ENCODE results near the gene SCARB1. TPM values are rescaled to one million over a fixed set of nuclear protein-coding genes. Genes with fewer than 3 reads are reported as not detected.
A peak's percentile ranks its signal among the peaks of the same experiment; 100 is the strongest.

SCARB1 gene
- total and polyA plus RNA-seq, 2 of the 13 experiments (the other 11 are each of a cell fraction or from before 2014, with no cell fraction given): 63.4 to 160 TPM

- no peak for DNase-seq (ENCODE audit: low spot score)
- intact Hi-C loops (cut with micrococcal nuclease; ENCODE audit: unreplicated experiment) (no loop called here), in situ Hi-C loops (cut with HindIII; ENCODE audit: extremely low pct_ligation_motif_present, low pct_unique_long_range_greater_than_20kb) (no loop called here)
- H3K79me2 ChIP-seq (ENCODE audit: insufficient read depth, low read length): peaks cover 63% of the 10 kb centered on the region
- H3K4me1 ChIP-seq (ENCODE audit: insufficient read depth, low read length): peaks cover 91% of the 10 kb centered on the region
- ChIA-PET POLR2A (interaction anchor here (1.8 to 3.3 kb wide), 2 partner anchors 9 to 14 kb away, joined by 6 to 13 read pairs; no protein-coding TSS in a partner anchor), CTCF (ENCODE audit: low intra/inter-chr PET ratio, low total read pairs) (no interaction called here)
- no peak overlapping the region for H3K4me3 ChIP-seq (replicated peaks in 1 of 3; ENCODE audit: insufficient read depth in 1 of 3, low read depth in 2 of 3, low read length in 3 of 3)
- no peak for FAIRE-seq
- 81% methylated on average over 16 of the region's 16 CpGs for WGBS (ENCODE audit: low lambda C conversion rate)
- H3K4me2 ChIP-seq (ENCODE audit: low read depth, low read length): no peak overlapping the region; the same call in 1 of the 2 replicates
- peak overlapping the region; percentile 43 for H3K27ac ChIP-seq (ENCODE audit: extremely low read length, insufficient read depth, low read length)
- BruUV-seq (replicated peaks): no TSS peak
- no peak overlapping the region for H2AFZ ChIP-seq (ENCODE audit: low read length)
- H3K36me3 ChIP-seq (replicated peaks in 1 of 2; ENCODE audit: control insufficient read depth in 1 of 2, insufficient read depth in 2 of 2, low read length in 2 of 2): peaks cover 4 to 35% of the 10 kb centered on the region in 2 experiments; a peak in 4 of 5 replicates
- H4K20me1 ChIP-seq (ENCODE audit: insufficient read depth, low read length): no peaks in the 10 kb centered on the region
- no peaks in the 10 kb centered on the region for H3K9me3 ChIP-seq (ENCODE audit: low read length)
- H3K9ac ChIP-seq (ENCODE audit: insufficient read depth, low read depth, low read length): peak overlapping the region; percentile 23
- H3K27me3 ChIP-seq (ENCODE audit: control insufficient read depth in 1 of 2, insufficient read depth in 2 of 2, low read length in 2 of 2): no peaks in the 10 kb centered on the region
- ATAC-seq: no peak
- TF ChIP-seq, protein P1, sequence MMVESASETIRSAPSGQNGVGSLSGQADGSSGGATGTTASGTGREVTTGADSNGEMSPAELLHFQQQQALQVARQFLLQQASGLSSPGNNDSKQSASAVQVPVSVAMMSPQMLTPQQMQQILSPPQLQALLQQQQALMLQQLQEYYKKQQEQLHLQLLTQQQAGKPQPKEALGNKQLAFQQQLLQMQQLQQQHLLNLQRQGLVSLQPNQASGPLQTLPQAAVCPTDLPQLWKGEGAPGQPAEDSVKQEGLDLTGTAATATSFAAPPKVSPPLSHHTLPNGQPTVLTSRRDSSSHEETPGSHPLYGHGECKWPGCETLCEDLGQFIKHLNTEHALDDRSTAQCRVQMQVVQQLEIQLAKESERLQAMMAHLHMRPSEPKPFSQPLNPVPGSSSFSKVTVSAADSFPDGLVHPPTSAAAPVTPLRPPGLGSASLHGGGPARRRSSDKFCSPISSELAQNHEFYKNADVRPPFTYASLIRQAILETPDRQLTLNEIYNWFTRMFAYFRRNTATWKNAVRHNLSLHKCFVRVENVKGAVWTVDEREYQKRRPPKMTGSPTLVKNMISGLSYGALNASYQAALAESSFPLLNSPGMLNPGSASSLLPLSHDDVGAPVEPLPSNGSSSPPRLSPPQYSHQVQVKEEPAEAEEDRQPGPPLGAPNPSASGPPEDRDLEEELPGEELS (CRISPR knock-in tag; IDR thresholded peaks at IDR 0.05): no peak
- TF ChIP-seq MLX (CRISPR knock-in tag; IDR thresholded peaks at IDR 0.05): no peak
- no peak for TF ChIP-seq SNAPC4 (CRISPR knock-in tag; IDR thresholded peaks at IDR 0.05)
- no peak for TF ChIP-seq IKZF4 (CRISPR knock-in tag; IDR thresholded peaks at IDR 0.05; ENCODE audit: borderline replicate concordance, low read depth, not compliant biosample characterization)
- no peak for TF ChIP-seq HHEX (CRISPR knock-in tag; IDR thresholded peaks at IDR 0.05)
- no peak for TF ChIP-seq ZKSCAN8 (CRISPR knock-in tag; IDR thresholded peaks at IDR 0.05; ENCODE audit: borderline replicate concordance)
- no peak for TF ChIP-seq ZNF138 (CRISPR knock-in tag; IDR thresholded peaks at IDR 0.05; ENCODE audit: low read depth)
- TF ChIP-seq ELF3 (CRISPR knock-in tag; IDR thresholded peaks at IDR 0.05): no peak
- TF ChIP-seq, protein P2, sequence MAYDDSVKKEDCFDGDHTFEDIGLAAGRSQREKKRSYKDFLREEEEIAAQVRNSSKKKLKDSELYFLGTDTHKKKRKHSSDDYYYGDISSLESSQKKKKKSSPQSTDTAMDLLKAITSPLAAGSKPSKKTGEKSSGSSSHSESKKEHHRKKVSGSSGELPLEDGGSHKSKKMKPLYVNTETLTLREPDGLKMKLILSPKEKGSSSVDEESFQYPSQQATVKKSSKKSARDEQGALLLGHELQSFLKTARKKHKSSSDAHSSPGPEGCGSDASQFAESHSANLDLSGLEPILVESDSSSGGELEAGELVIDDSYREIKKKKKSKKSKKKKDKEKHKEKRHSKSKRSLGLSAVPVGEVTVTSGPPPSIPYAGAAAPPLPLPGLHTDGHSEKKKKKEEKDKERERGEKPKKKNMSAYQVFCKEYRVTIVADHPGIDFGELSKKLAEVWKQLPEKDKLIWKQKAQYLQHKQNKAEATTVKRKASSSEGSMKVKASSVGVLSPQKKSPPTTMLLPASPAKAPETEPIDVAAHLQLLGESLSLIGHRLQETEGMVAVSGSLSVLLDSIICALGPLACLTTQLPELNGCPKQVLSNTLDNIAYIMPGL (CRISPR knock-in tag; IDR thresholded peaks at IDR 0.05; ENCODE audit: borderline replicate concordance in 1 of 2, low read depth in 1 of 2): no peak
- peak; percentile 57 for TF ChIP-seq ZBTB38 (CRISPR knock-in tag; IDR thresholded peaks at IDR 0.05)
Observed at GRCh38 chr12:124842800-124843510, 20.7 kb downstream of the SCARB1 start.
